IPS-18a (cell line): ENCODE results near the gene MYOM1.
"Not testable (repeated sequence)": the region's sequence is repeated elsewhere in the genome, so short reads cannot be mapped to it uniquely, and the experiment has no call there.

Experiments
- H3K27ac ChIP-seq: one replicate; pipeline ENCODE4 v1.5.1; 2013; ENCODE audit warnings: low read length
- H3K27me3 ChIP-seq: one replicate; pipeline ENCODE4 v1.6.1; 2013; ENCODE audit warnings: mild to moderate bottlenecking, low read length; ENCODE audit not compliant: control insufficient read depth, insufficient read depth
- H3K36me3 ChIP-seq: one replicate; pipeline ENCODE4 v1.6.1; 2013; ENCODE audit warnings: low read depth, low read length; ENCODE audit not compliant: control insufficient read depth
- H3K4me1 ChIP-seq: one replicate; pipeline ENCODE4 v1.6.1; 2013; ENCODE audit warnings: low read depth, low read length; ENCODE audit not compliant: control insufficient read depth
- H3K4me3 ChIP-seq: one replicate; pipeline ENCODE4 v1.5.1; 2013; ENCODE audit warnings: low read length
- H3K9ac ChIP-seq: one replicate; pipeline ENCODE4 v1.6.1; 2013; ENCODE audit warnings: mild to moderate bottlenecking, low read length, moderate library complexity
- H3K9me3 ChIP-seq: one replicate; pipeline ENCODE4 v1.6.1; 2013; ENCODE audit warnings: low read depth, low read length; ENCODE audit not compliant: control insufficient read depth

Gene MYOM1

GRCh38 chr18:3042379-3042778 lies 177.4 kb downstream of the MYOM1 start:
- Histone ChIP-seq H3K4me1 (peaks cover 5% of the 10 kb centered on the region), H3K9me3 (no peaks in the 10 kb centered on the region), H3K9ac (no peak overlapping the region), H3K36me3 (no peaks in the 10 kb centered on the region), H3K27ac (no peak overlapping the region), H3K27me3 (no peaks in the 10 kb centered on the region), H3K4me3 (no peak overlapping the region)

- no peaks in the 10 kb centered on the region for H3K36me3 ChIP-seq
- no peak overlapping the region for H3K4me3 ChIP-seq
- no peaks in the 10 kb centered on the region for H3K27me3 ChIP-seq
- H3K9ac ChIP-seq: no peak overlapping the region
- H3K27ac ChIP-seq: no peak overlapping the region
- H3K4me1 ChIP-seq: peaks cover 5% of the 10 kb centered on the region
- H3K9me3 ChIP-seq: no peaks in the 10 kb centered on the region
These were observed 177.9 kb downstream of the MYOM1 start for GRCh38 chr18:3041843-3042242.

- Histone ChIP-seq H3K36me3 (no peaks in the 10 kb centered on the region), H3K9me3 (no peaks in the 10 kb centered on the region), H3K27ac (no peak overlapping the region), H3K4me3 (no peak overlapping the region), H3K9ac (no peak overlapping the region), H3K27me3 (no peaks in the 10 kb centered on the region), H3K4me1 (peaks cover 5% of the 10 kb centered on the region)
These were observed 178.9 kb downstream of the MYOM1 start for GRCh38 chr18:3040881-3041280.

- Histone ChIP-seq H3K4me1 (peaks cover 5% of the 10 kb centered on the region), H3K36me3 (no peaks in the 10 kb centered on the region), H3K27ac (no peak overlapping the region), H3K27me3 (no peaks in the 10 kb centered on the region), H3K4me3 (no peak overlapping the region), H3K9ac (no peak overlapping the region), H3K9me3 (no peaks in the 10 kb centered on the region)
These were observed 179.6 kb downstream of the MYOM1 start for GRCh38 chr18:3040173-3040572.

GRCh38 chr18:3037423-3037915 lies 182.3 kb downstream of the MYOM1 start:
- Histone ChIP-seq H3K4me3 (no peak overlapping the region), H3K9me3 (no peaks in the 10 kb centered on the region), H3K27ac (no peak overlapping the region), H3K27me3 (no peaks in the 10 kb centered on the region), H3K4me1 (peaks cover 5% of the 10 kb centered on the region), H3K9ac (no peak overlapping the region), H3K36me3 (no peaks in the 10 kb centered on the region)

- Histone ChIP-seq H3K9ac (no peak overlapping the region), H3K9me3 (no peaks in the 10 kb centered on the region), H3K27ac (no peak overlapping the region), H3K27me3 (no peaks in the 10 kb centered on the region), H3K4me1 (no peaks in the 10 kb centered on the region), H3K4me3 (no peak overlapping the region), H3K36me3 (no peaks in the 10 kb centered on the region)
These were observed 183.7 kb downstream of the MYOM1 start for GRCh38 chr18:3036108-3036507.

- Histone ChIP-seq H3K4me3 (no peak overlapping the region), H3K36me3 (no peaks in the 10 kb centered on the region), H3K4me1 (no peaks in the 10 kb centered on the region), H3K9ac (no peak overlapping the region), H3K9me3 (no peaks in the 10 kb centered on the region), H3K27ac (no peak overlapping the region), H3K27me3 (no peaks in the 10 kb centered on the region)
These were observed 184.1 kb downstream of the MYOM1 start for GRCh38 chr18:3035635-3036034.

- H3K9ac ChIP-seq: no peak overlapping the region
- H3K27me3 ChIP-seq: no peaks in the 10 kb centered on the region
- H3K4me3 ChIP-seq: no peak overlapping the region
- H3K36me3 ChIP-seq: no peaks in the 10 kb centered on the region
- H3K27ac ChIP-seq: no peak overlapping the region
- no peaks in the 10 kb centered on the region for H3K9me3 ChIP-seq
- H3K4me1 ChIP-seq: no peaks in the 10 kb centered on the region
These were observed 187.0 kb downstream of the MYOM1 start for GRCh38 chr18:3032721-3033120.

GRCh38 chr18:3029215-3029952 lies 190.4 kb downstream of the MYOM1 start:
- Histone ChIP-seq H3K9ac (no peak overlapping the region), H3K4me3 (no peak overlapping the region), H3K9me3 (no peaks in the 10 kb centered on the region), H3K27ac (no peak overlapping the region), H3K4me1 (no peaks in the 10 kb centered on the region), H3K27me3 (no peaks in the 10 kb centered on the region), H3K36me3 (no peaks in the 10 kb centered on the region)

- not testable (repeated sequence) for H3K9ac ChIP-seq, H3K4me1 ChIP-seq, H3K27me3 ChIP-seq, H3K27ac ChIP-seq, H3K9me3 ChIP-seq, H3K4me3 ChIP-seq, H3K36me3 ChIP-seq
These were observed 191.7 kb downstream of the MYOM1 start for GRCh38 chr18:3028115-3028514.

GRCh38 chr18:3027370-3027891 lies 192.3 kb downstream of the MYOM1 start:
- H3K36me3 ChIP-seq: no peaks in the 10 kb centered on the region
- no peak overlapping the region for H3K9ac ChIP-seq

GRCh38 chr18:3025544-3025943 lies 194.2 kb downstream of the MYOM1 start:
- Histone ChIP-seq H3K9me3 (no peaks in the 10 kb centered on the region), H3K4me3 (no peak overlapping the region), H3K27me3 (no peaks in the 10 kb centered on the region), H3K4me1 (no peaks in the 10 kb centered on the region), H3K9ac (no peak overlapping the region), H3K27ac (no peak overlapping the region), H3K36me3 (no peaks in the 10 kb centered on the region)

More at GRCh38 chr18:3027370-3027891, 192.3 kb downstream of the MYOM1 start:
- H3K4me3 ChIP-seq: no peak overlapping the region
- H3K9me3 ChIP-seq: no peaks in the 10 kb centered on the region
- H3K4me1 ChIP-seq: no peaks in the 10 kb centered on the region
- no peak overlapping the region for H3K27ac ChIP-seq
- no peaks in the 10 kb centered on the region for H3K27me3 ChIP-seq
